NCI-H187 (cell line): ENCODE measurements around the gene COL5A3.
"Not testable (repeated sequence)": the region's sequence is repeated elsewhere in the genome, so short reads cannot be mapped to it uniquely, and the experiment has no call there.

Experiments
- DNase-seq, 2 experiments: peaks; one replicate each; lab custom pipeline; 2025; lab: John Stamatoyannopoulos, UW

COL5A3 gene

GRCh38 chr19:9937001-9937411 lies 73.3 kb downstream of the COL5A3 start:
- no peak for DNase-seq

- no peak for DNase-seq
These were observed 73.8 kb downstream of the COL5A3 start, which contains the start of gene OLFM2 for GRCh38 chr19:9936326-9937000. OLFM2 (minus strand) TSS chr19:9936515; CDS start chr19:9936366, 149 bp downstream.

- no peak for DNase-seq
These were observed 74.6 kb downstream of the COL5A3 start for GRCh38 chr19:9935506-9936325.

GRCh38 chr19:9934132-9934950 lies 76.0 kb downstream of the COL5A3 start:
- DNase-seq, result peak; percentile 5 to 7

GRCh38 chr19:9932835-9933234 lies 77.5 kb downstream of the COL5A3 start:
- DNase-seq, result no peak

GRCh38 chr19:9931629-9932028 lies 78.7 kb downstream of the COL5A3 start:
- DNase-seq, result no peak

- no peak for DNase-seq
These were observed 86.9 kb downstream of the COL5A3 start for GRCh38 chr19:9923440-9923839.

GRCh38 chr19:9922782-9923379 lies 87.4 kb downstream of the COL5A3 start:
- not testable (repeated sequence) for DNase-seq

- no peak for DNase-seq
These were observed 93.0 kb downstream of the COL5A3 start for GRCh38 chr19:9917321-9917720.

GRCh38 chr19:9916719-9917118 lies 93.6 kb downstream of the COL5A3 start:
- no peak for DNase-seq

- DNase-seq, result no peak
These were observed 95.7 kb downstream of the COL5A3 start for GRCh38 chr19:9914315-9915207.

GRCh38 chr19:9914001-9914314 lies 96.3 kb downstream of the COL5A3 start:
- DNase-seq, result no peak

- DNase-seq, result no peak
These were observed 96.9 kb downstream of the COL5A3 start for GRCh38 chr19:9913237-9914000.

- DNase-seq, result no peak
These were observed 97.6 kb downstream of the COL5A3 start for GRCh38 chr19:9912551-9913236.

- no peak for DNase-seq
These were observed 98.6 kb downstream of the COL5A3 start for GRCh38 chr19:9911524-9912185.

GRCh38 chr19:9910625-9911024 lies 99.7 kb downstream of the COL5A3 start:
- no peak for DNase-seq
